Right atrium auricular region (tissue), 2 donors: ENCODE data around the gene PRPF4. TPM values are rescaled to one million over a fixed set of nuclear protein-coding genes. Genes with fewer than 3 reads are reported as not detected.

Experiments
- DNase-seq: peaks from one replicate; pipeline ENCODE4 v3.0.0-alpha.2; 2019; ENCODE audit warnings: low spot score
- H3K27ac ChIP-seq, 2 donors: fragments of 200-600 bp; sonication (generic); 1 replicate in 1 of 2; 2 replicates in 1 of 2; pipeline ENCODE4 v1.5.1; 2016 to 2019
- H3K27me3 ChIP-seq, 2 donors: fragments of 200-600 bp; sonication (generic); one replicate each; pipeline versions ENCODE4 v1.5.1 to v1.6.0; 2017 to 2019
- H3K36me3 ChIP-seq: fragments of 200-600 bp; sonication (generic); one replicate; pipeline ENCODE4 v1.5.1; 2016
- H3K4me1 ChIP-seq, 2 donors: fragments of 200-600 bp; sonication (generic); one replicate each; pipeline versions ENCODE4 v1.5.1 to v1.6.0; 2017 to 2019
- H3K4me3 ChIP-seq, 2 donors: fragments of 200-600 bp; sonication (generic); 1 replicate in 1 of 2; 2 replicates in 1 of 2; pipeline ENCODE4 v1.5.1; 2017 to 2019; ENCODE audit warnings: mild to moderate bottlenecking in 1 of 2, moderate library complexity in 1 of 2
- H3K9me3 ChIP-seq, 2 donors: fragments of 200-600 bp; sonication (generic); one replicate each; pipeline ENCODE4 v1.5.1; 2019
- CTCF ChIP-seq, 2 donors: fragments of 200-600 bp; sonication (generic); IDR thresholded peaks; one replicate each; pipeline ENCODE4 v1.5.1; 2019; ENCODE audit warnings: antibody characterized with exemption in 2 of 2
- total RNA-seq, 2 donors: library from RNA; depleted of rRNA; stranded (reverse); fragments of >200 nt; gene quantifications; one replicate each; pipeline ENCODE4 v1.1.0, GENCODE V29; 2016

PRPF4 gene
- total RNA-seq, 2 donors from 2014 or later, result 8.7 to 11.1 TPM

- Histone ChIP-seq H3K27me3 (no peaks in the 10 kb centered on the region), H3K9me3 (no peaks in the 10 kb centered on the region), H3K36me3 (peaks cover 48% of the 10 kb centered on the region), H3K27ac (no peak overlapping the region), H3K4me3 (no peak overlapping the region), H3K4me1 (no peaks in the 10 kb centered on the region)
- DNase-seq, result no peak
- no peak for TF ChIP-seq CTCF (IDR thresholded peaks at IDR 0.05)
These were observed 17.2 kb upstream of the PRPF4 start for GRCh38 chr9:113258282-113258681.

DNA sequence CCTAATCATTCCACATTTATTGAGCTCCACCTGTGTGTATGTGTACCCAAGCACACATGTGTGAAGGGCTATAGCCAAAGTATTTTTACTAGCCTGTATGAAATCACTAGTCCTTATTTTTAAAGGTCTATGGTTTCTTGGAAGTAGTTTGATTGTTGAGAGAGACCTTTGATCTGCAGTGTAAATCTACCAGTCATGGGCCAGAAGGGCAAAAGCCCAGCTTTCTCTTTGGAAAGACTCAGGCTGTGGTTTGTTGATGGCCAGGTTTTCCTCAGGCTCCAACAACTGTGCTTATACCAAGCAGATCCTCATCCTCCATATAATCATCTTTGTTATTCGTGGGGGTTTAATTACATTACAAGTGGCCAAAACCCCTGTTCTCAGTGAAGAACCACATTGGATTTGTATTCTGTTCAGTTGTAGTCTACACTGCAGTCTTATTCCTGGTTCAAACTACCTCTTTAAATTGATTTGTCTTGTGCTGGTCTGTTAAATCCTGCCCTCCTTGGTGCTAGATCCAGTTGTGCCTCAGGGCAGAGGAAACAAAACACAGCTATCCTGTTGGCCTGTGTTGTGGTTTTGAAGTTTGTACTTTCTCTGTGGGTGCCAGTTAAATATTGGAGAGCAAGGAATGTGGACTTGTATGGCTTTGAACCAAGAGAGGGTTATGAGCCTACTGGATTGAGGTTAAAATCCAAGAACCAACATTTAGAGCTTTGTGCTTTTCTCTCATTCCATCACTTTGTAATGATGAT is 13.4 kb upstream of the PRPF4 start:
- Histone ChIP-seq H3K9me3 (no peaks in the 10 kb centered on the region), H3K27ac (no peak overlapping the region), H3K27me3 (no peaks in the 10 kb centered on the region), H3K4me3 (no peak overlapping the region), H3K4me1 (no peaks in the 10 kb centered on the region), H3K36me3 (peaks cover 47% of the 10 kb centered on the region)
- no peak for TF ChIP-seq CTCF (IDR thresholded peaks at IDR 0.05)
- DNase-seq, result no peak

DNA sequence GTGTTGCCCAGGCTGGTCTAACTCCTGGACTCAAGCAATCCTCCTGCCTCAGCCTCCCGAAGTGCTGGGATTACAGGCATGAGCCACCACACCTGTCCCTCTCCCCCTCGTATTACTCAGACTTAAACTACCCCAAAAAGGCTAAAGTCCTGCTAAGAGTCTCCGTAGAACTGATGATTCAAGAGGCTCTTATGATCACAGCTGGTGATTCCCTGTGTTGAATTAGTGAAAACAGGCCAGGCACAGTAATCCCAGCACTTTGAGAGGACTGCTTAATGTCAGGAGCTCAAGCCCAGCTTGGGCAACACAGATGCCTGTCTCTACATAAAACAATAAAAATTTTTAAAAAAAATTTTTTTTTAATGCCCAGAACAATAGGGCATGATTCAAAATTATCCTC is 9.3 kb upstream of the PRPF4 start:
- DNase-seq, result no peak
- H3K4me1 ChIP-seq, result no peaks in the 10 kb centered on the region
- H3K9me3 ChIP-seq, result no peaks in the 10 kb centered on the region
- H3K27ac ChIP-seq, result no peak overlapping the region
- peaks cover 48% of the 10 kb centered on the region for H3K36me3 ChIP-seq
- TF ChIP-seq CTCF (IDR thresholded peaks at IDR 0.05), result no peak
- H3K27me3 ChIP-seq, result no peaks in the 10 kb centered on the region
- no peak overlapping the region for H3K4me3 ChIP-seq

- Histone ChIP-seq H3K27me3 (no peaks in the 10 kb centered on the region), H3K27ac (no peak overlapping the region), H3K36me3 (peaks cover 55% of the 10 kb centered on the region), H3K4me3 (no peak overlapping the region), H3K9me3 (no peaks in the 10 kb centered on the region), H3K4me1 (no peaks in the 10 kb centered on the region)
- DNase-seq, result no peak
- no peak for TF ChIP-seq CTCF (IDR thresholded peaks at IDR 0.05)
These were observed 7.4 kb upstream of the PRPF4 start for GRCh38 chr9:113267911-113268566.

- no peaks in the 10 kb centered on the region for H3K9me3 ChIP-seq
- H3K27ac ChIP-seq, result no peak overlapping the region
- peaks cover 56% of the 10 kb centered on the region for H3K36me3 ChIP-seq
- no peaks in the 10 kb centered on the region for H3K27me3 ChIP-seq
- no peak for TF ChIP-seq CTCF (IDR thresholded peaks at IDR 0.05)
- no peak for DNase-seq
- H3K4me3 ChIP-seq, result no peak overlapping the region
- H3K4me1 ChIP-seq, result peaks cover 0 to 6% of the 10 kb centered on the region in 2 donors
These were observed 6.1 kb upstream of the PRPF4 start for GRCh38 chr9:113269355-113269754.
